Measurements from ENCODE around the gene TSPEAR. TPM values are rescaled to one million over a fixed set of nuclear protein-coding genes. Genes with fewer than 3 reads are reported as not detected.

Gene TSPEAR
- total RNA-seq, 1 experiment from 2014 or later = 2.1 TPM

DNA sequence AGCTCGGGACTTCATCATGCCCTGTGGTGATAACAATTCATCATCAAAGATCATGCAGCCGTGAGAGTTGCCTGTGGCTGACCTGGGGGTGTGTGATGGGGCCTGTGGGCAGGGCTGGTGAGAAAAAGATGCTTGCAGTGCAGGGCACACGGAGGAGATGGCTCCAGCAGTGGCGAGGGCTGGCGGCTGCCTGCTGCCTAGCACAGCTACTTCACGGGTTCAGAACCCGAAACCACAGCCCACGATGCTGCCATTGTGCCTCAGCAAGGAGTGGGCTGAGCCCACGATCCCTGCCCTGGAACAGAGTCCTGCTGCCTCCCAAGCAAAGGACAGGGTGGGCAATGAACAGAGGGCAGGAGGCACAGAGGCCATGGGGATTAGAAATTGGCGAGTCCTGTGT, 85.1 kb downstream of the TSPEAR start (continued):
- TF ChIP-seq, protein P1, sequence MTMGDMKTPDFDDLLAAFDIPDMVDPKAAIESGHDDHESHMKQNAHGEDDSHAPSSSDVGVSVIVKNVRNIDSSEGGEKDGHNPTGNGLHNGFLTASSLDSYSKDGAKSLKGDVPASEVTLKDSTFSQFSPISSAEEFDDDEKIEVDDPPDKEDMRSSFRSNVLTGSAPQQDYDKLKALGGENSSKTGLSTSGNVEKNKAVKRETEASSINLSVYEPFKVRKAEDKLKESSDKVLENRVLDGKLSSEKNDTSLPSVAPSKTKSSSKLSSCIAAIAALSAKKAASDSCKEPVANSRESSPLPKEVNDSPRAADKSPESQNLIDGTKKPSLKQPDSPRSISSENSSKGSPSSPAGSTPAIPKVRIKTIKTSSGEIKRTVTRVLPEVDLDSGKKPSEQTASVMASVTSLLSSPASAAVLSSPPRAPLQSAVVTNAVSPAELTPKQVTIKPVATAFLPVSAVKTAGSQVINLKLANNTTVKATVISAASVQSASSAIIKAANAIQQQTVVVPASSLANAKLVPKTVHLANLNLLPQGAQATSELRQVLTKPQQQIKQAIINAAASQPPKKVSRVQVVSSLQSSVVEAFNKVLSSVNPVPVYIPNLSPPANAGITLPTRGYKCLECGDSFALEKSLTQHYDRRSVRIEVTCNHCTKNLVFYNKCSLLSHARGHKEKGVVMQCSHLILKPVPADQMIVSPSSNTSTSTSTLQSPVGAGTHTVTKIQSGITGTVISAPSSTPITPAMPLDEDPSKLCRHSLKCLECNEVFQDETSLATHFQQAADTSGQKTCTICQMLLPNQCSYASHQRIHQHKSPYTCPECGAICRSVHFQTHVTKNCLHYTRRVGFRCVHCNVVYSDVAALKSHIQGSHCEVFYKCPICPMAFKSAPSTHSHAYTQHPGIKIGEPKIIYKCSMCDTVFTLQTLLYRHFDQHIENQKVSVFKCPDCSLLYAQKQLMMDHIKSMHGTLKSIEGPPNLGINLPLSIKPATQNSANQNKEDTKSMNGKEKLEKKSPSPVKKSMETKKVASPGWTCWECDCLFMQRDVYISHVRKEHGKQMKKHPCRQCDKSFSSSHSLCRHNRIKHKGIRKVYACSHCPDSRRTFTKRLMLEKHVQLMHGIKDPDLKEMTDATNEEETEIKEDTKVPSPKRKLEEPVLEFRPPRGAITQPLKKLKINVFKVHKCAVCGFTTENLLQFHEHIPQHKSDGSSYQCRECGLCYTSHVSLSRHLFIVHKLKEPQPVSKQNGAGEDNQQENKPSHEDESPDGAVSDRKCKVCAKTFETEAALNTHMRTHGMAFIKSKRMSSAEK (CRISPR knock-in tag; IDR thresholded peaks at IDR 0.05; ENCODE audit: borderline replicate concordance) = no peak
- TF ChIP-seq TCF7 (CRISPR knock-in tag; IDR thresholded peaks at IDR 0.05; ENCODE audit: low read depth) = no peak
- no peak for TF ChIP-seq GRHL2 (CRISPR knock-in tag; IDR thresholded peaks at IDR 0.05; ENCODE audit: insufficient replicate concordance, severe bottlenecking)
- no peak for TF ChIP-seq HMGA2 (CRISPR knock-in tag; IDR thresholded peaks at IDR 0.05)
- TF ChIP-seq IRF2 (CRISPR knock-in tag; IDR thresholded peaks at IDR 0.05; ENCODE audit: borderline replicate concordance, low read depth) = no peak
- TF ChIP-seq KAT7 (CRISPR knock-in tag; IDR thresholded peaks at IDR 0.05; ENCODE audit: borderline replicate concordance) = no peak
- TF ChIP-seq ZNF317 (CRISPR knock-in tag; IDR thresholded peaks at IDR 0.05; ENCODE audit: borderline replicate concordance, low read depth) = no peak
- no peak for TF ChIP-seq SMAD3 (CRISPR knock-in tag; IDR thresholded peaks at IDR 0.05; ENCODE audit: borderline replicate concordance)

DNA sequence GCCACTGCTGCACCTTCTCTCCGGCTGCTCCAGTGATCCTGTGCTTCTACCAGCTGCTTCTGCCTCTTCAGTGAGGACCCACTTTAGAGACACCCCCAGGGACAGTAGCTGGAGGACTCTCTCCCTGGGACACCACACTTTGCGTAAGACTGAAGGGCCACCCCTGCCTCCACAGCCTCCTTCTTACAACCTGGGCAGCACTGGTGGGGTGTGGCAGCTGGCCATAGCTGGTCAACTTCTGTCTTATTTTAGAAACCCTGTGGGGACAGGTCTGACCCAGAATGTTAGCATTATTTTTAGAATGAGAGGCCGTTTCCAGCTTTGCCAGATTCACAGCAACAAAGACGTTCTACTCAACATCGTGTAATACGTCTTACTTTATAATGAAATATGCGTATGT, 85.6 kb downstream of the TSPEAR start:
- DNase-seq (ENCODE audit: low spot score) (no peak), ATAC-seq (no peak)
- Mint-ChIP-seq H3K27me3 (ENCODE audit: low read depth) (peaks cover 5% of the 10 kb centered on the region; the same call in 1 of the 2 replicates), H3K36me3 (peaks cover 31% of the 10 kb centered on the region), H3K27ac (no peak overlapping the region), H3K4me1 (no peaks in the 10 kb centered on the region), H3K4me3 (no peak overlapping the region), H3K9me3 (peaks cover 47% of the 10 kb centered on the region)
- TF ChIP-seq JAZF1 (CRISPR knock-in tag; IDR thresholded peaks at IDR 0.05) (no peak), NFE2L1 (CRISPR knock-in tag; IDR thresholded peaks at IDR 0.05) (no peak), TEAD4 (CRISPR knock-in tag; IDR thresholded peaks at IDR 0.05) (no peak), NFYB (CRISPR knock-in tag; conservative IDR thresholded peaks at IDR 0.05; ENCODE audit: low read depth) (no peak), CREM (CRISPR knock-in tag; IDR thresholded peaks at IDR 0.05) (no peak), ZNF219 (CRISPR knock-in tag; IDR thresholded peaks at IDR 0.05; ENCODE audit: borderline replicate concordance) (no peak), GABPB1 (CRISPR knock-in tag; IDR thresholded peaks at IDR 0.05) (no peak), NR3C1 (CRISPR knock-in tag; conservative IDR thresholded peaks at IDR 0.05; ENCODE audit: low read depth) (no peak), ZNF138 (CRISPR knock-in tag; conservative IDR thresholded peaks at IDR 0.05) (no peak)
- TF ChIP-seq, protein P2, sequence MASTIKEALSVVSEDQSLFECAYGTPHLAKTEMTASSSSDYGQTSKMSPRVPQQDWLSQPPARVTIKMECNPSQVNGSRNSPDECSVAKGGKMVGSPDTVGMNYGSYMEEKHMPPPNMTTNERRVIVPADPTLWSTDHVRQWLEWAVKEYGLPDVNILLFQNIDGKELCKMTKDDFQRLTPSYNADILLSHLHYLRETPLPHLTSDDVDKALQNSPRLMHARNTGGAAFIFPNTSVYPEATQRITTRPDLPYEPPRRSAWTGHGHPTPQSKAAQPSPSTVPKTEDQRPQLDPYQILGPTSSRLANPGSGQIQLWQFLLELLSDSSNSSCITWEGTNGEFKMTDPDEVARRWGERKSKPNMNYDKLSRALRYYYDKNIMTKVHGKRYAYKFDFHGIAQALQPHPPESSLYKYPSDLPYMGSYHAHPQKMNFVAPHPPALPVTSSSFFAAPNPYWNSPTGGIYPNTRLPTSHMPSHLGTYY (CRISPR knock-in tag; IDR thresholded peaks at IDR 0.05) = no peak
- TF ChIP-seq, protein P3, sequence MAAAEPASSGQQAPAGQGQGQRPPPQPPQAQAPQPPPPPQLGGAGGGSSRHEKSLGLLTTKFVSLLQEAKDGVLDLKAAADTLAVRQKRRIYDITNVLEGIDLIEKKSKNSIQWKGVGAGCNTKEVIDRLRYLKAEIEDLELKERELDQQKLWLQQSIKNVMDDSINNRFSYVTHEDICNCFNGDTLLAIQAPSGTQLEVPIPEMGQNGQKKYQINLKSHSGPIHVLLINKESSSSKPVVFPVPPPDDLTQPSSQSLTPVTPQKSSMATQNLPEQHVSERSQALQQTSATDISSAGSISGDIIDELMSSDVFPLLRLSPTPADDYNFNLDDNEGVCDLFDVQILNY (CRISPR knock-in tag; IDR thresholded peaks at IDR 0.05) = no peak
- TF ChIP-seq, protein P4, sequence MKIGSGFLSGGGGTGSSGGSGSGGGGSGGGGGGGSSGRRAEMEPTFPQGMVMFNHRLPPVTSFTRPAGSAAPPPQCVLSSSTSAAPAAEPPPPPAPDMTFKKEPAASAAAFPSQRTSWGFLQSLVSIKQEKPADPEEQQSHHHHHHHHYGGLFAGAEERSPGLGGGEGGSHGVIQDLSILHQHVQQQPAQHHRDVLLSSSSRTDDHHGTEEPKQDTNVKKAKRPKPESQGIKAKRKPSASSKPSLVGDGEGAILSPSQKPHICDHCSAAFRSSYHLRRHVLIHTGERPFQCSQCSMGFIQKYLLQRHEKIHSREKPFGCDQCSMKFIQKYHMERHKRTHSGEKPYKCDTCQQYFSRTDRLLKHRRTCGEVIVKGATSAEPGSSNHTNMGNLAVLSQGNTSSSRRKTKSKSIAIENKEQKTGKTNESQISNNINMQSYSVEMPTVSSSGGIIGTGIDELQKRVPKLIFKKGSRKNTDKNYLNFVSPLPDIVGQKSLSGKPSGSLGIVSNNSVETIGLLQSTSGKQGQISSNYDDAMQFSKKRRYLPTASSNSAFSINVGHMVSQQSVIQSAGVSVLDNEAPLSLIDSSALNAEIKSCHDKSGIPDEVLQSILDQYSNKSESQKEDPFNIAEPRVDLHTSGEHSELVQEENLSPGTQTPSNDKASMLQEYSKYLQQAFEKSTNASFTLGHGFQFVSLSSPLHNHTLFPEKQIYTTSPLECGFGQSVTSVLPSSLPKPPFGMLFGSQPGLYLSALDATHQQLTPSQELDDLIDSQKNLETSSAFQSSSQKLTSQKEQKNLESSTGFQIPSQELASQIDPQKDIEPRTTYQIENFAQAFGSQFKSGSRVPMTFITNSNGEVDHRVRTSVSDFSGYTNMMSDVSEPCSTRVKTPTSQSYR (CRISPR knock-in tag; IDR thresholded peaks at IDR 0.05) = no peak
- TF ChIP-seq, protein P5, sequence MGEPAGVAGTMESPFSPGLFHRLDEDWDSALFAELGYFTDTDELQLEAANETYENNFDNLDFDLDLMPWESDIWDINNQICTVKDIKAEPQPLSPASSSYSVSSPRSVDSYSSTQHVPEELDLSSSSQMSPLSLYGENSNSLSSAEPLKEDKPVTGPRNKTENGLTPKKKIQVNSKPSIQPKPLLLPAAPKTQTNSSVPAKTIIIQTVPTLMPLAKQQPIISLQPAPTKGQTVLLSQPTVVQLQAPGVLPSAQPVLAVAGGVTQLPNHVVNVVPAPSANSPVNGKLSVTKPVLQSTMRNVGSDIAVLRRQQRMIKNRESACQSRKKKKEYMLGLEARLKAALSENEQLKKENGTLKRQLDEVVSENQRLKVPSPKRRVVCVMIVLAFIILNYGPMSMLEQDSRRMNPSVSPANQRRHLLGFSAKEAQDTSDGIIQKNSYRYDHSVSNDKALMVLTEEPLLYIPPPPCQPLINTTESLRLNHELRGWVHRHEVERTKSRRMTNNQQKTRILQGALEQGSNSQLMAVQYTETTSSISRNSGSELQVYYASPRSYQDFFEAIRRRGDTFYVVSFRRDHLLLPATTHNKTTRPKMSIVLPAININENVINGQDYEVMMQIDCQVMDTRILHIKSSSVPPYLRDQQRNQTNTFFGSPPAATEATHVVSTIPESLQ (CRISPR knock-in tag; IDR thresholded peaks at IDR 0.05) = no peak
- TF ChIP-seq, protein P6, sequence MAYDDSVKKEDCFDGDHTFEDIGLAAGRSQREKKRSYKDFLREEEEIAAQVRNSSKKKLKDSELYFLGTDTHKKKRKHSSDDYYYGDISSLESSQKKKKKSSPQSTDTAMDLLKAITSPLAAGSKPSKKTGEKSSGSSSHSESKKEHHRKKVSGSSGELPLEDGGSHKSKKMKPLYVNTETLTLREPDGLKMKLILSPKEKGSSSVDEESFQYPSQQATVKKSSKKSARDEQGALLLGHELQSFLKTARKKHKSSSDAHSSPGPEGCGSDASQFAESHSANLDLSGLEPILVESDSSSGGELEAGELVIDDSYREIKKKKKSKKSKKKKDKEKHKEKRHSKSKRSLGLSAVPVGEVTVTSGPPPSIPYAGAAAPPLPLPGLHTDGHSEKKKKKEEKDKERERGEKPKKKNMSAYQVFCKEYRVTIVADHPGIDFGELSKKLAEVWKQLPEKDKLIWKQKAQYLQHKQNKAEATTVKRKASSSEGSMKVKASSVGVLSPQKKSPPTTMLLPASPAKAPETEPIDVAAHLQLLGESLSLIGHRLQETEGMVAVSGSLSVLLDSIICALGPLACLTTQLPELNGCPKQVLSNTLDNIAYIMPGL (CRISPR knock-in tag; IDR thresholded peaks at IDR 0.05) = no peak
- POLR2A ChIA-PET = no interaction called here
- CTCF ChIA-PET = interaction anchor here (1.2 kb wide), 1 partner anchor 115 kb away, joined by 3 read pairs; no protein-coding TSS in a partner anchor
